A204.1 (cell line): ENCODE data around the gene CNOT9.

Source experiments
- FAIRE-seq: peaks from 2 replicates; lab custom pipeline; 2012; peaks lifted over from hg19 to GRCh38; lab: Jason Lieb, UNC

CNOT9 gene

DNA sequence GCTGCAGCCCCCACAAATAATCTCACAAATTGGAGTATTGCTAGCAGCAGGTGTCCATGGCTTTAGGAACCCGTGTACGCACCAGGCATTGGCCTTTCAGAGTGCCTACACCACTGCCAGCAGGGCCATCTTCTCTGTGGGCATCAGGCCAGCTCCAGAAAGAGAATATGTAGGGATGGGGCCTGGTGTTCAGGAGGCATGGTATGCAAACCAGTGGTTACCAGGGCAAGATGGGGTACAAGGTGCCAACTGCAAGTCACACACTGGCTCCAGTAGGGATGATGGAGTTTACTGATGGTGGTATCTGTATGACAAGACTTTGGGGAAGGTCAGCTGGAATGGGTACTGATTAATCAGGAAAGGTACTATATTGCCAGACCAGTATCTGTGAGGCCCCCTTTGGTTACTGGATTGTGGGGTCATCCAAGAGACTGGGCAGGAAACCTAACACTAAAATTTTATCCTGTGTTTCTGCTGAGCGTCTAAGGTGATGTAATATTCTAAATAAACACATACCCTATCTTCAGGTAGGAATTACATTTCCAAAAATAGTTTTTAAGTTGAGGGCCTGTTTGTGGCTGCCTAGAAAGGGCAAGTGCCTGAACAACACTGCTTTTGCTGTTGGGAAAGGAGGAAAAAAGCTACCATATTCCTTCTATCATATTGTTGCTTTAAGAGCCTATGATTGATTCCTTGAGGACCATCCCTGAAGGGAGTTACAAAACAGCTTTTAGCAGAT is 9.0 kb downstream of the CNOT9 start:
- FAIRE-seq = no peak

DNA sequence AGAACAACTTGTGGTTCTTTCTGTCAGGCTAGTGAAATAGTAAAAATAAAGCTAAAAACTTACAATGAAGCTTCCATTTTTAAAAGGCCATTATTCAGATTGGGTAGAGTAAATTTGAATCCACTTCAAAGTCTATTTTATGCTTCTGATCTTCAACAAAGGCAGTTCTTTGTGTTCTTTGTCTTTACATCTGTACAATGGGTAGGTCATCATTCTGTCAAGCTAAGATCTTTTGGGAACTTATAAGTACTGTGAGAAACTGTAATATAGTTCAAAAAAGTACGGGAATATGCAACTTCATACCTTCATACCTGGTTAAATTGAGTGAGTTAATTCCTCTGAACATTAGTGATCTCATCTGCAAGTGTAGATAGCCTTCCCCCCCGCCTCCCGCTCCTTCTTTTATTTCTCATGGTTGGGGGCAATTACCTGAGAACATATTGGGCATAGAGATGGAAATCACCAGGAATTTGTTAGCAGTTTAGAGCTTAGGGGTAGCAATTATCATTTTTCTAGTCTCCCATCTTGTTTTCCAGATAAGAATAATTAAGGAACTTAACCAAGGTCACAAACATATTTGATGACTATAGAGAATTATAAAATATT is 9.7 kb downstream of the CNOT9 start:
- FAIRE-seq = no peak

DNA sequence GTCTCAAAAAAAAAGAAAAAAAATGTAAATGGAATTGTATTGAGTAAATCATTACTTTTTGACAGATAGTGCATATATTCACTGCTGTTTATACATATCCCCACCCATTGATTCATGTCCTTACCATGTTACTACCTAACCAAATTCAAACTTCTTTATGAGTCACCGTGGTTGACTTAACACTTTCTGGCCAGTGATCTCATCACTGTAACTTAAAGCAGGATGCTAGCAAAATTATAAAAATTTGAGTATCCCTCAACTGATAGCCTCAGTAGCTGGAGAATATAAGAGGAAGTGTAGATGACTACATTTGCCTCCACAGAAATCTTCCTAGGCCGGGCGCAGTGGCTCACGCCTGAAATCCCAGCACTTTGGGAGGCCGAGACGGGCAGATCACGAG is 13.4 kb downstream of the CNOT9 start:
- FAIRE-seq = no peak

DNA sequence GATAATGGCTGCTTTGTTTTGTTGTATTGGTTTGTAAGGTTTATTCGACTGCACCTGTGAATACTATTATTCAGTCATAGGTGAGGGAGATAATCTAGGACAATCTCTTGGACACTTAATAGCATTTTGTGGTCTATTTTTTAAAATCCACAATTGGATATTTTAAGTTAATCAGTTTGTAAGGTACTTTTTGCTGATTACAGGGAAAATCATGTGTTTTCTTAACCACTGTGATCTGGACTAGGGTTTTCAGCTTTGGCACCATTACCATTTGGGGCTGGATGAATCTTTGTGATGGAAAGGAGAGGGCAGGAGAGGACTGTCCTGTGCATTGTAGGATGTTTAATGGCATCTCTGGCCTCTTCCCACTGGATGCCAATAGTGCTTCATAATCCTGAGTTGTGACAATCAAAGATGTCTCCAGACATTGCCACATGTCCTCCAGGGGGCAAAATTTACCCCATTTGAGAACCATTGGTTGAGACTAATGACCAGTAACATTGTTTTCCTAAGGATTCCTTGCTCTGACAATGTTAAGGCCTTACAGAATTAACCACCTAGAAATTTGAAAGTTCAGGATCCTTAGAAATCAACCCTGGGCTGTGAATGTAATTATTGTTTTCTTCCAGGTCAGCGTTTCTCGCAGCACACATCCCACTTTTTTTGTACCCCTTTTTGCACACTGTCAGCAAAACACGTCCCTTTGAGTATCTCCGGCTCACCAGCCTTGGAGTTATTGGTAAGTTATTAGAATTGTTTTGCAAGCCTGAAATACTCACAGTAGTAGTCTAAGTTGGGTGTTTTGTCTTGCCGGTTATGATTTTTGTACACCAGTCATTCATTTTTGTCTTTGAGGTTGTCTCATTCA is 15.6 kb downstream of the CNOT9 start:
- no peak for FAIRE-seq

DNA sequence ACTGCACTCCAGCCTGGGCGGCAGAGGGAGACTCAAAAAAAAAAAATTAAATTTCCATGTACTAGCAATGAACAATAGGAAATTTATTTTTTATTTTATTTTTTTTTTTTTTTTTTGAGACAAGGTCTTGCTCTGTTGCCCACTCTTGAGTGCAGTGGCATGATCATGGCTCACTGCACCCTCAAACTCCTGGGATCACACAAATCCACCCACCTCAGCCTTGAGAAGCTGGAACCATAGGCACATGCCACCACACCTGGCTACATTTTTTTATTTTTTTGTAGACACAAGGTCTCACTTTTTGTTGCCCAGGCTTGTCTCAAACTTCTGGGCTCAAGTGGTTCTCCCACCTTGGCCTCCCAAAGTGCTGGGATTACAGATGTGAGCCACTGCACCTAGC is 16.9 kb downstream of the CNOT9 start:
- no peak for FAIRE-seq

DNA sequence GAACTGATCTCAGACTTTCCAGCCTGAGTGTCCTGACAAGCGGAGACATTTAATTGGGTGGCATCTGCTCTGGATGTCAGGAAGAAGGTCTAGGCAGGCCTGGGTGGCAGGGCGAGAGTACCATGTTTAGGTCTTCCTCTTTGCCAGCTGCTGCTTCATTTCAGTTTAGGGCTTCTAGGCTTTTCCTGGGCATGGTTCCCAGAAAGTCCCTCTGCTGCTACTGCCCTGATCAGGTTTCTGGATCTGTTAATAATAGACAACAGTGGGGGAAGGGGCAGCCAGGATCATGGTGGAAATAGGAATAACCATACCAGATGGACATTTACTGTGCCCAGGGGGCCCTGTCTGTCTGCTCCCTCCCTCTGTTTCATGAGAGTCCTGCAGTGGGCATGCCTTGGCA is 36.8 kb downstream of the CNOT9 start:
- FAIRE-seq = no peak

DNA sequence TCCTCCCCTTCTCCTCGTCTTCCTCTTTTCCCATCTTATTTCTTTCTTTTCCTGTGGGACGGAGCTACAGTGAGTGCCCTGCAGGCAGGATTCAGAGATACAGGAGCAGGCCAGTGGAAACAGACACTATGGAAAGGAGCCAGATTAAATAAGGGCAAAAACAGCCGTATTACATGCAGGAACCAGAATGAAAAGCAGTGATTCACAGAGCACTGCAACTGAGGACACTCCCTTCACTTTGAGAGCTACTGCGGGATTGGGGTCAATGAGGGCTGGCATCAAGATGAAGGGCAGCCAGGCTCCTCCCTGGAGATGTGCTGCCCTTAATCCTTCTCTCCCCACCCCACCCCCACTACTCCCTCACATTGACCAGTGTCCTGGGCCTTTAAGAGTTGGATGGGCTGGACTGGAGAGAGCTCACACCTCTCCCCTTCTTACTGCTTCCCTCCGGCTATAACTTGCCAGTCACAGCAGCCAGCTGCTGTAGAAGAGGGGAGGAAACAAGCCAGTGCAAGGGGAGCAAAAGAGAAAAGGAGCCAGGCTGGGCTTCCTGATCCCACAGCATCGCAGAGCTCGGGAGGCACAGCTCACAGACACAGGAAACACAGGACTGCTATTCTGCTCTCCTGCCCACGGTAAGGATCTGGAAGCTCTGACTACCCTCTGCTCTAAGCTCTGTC is 38.9 kb downstream of the CNOT9 start, which contains the start of gene PLCD4:
PLCD4 (plus strand) TSS at position 464 of the 680 bp plus-strand sequence. CDS start 7,841 bp downstream, outside the sequence.
- no peak for FAIRE-seq

DNA sequence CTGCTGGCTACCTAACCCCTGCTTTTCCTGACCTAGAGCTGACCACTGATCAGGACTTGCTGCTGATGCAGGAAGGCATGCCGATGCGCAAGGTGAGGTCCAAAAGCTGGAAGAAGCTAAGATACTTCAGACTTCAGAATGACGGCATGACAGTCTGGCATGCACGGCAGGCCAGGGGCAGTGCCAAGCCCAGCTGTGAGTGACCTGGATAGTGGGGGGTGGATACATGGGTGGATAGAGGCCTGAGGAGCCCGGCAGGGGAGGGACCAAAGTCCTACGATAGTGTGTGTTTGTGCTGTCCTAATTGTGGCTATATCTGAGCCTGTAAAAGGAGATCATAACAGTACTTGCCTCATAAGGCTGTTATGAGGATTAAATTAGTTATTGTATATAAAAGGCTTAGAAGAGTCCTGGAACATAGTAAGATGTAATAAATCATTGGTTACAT is 47.3 kb downstream of the CNOT9 start:
- no peak for FAIRE-seq

DNA sequence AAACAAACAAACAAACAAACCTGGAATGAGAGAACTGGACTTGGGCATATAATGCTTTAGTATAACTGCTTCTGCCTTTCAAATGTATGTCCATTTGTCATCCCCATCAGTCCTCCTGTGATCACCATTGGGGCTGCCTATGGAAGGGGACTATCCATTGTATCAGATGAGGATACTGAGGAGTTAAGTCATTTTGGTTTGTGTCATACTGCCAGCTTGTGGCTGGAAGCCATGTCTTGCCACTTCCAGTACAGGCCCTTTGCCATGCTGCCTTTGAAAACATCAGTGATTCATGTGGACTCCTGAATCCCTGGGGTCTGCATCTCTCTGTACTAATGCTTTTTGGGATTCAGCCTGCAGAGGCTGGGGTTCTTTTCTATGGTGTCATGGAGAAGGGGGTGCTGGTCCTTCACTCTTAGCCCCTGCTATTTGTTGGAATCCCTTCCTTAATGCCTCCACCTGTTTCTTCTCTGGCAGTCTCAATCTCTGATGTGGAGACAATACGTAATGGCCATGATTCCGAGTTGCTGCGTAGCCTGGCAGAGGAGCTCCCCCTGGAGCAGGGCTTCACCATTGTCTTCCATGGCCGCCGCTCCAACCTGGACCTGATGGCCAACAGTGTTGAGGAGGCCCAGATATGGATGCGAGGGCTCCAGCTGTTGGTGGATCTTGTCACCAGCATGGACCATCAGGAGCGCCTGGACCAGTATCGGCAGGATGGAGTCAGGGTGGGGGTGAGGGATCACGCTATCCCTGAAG is 49.6 kb downstream of the CNOT9 start:
- no peak for FAIRE-seq

DNA sequence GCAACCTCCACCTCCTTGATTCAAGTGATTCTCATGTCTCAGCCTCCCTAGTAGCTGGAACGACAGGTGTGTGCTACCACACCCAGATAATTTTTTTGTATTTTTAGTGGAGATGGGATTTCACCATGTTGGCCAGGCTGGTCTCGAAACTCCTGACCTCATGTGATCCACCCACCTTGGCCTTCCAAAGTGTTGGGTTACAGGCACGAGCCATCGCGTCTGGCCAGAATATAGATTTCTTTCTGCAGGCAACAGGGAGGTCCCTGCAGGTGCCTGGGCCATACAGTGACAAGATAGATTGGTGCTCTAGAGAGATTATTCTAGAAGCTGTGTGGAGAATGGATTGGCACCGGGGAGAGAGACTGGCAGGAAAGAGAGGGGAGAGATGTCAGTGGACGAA is 52.4 kb downstream of the CNOT9 start:
- FAIRE-seq = no peak

DNA sequence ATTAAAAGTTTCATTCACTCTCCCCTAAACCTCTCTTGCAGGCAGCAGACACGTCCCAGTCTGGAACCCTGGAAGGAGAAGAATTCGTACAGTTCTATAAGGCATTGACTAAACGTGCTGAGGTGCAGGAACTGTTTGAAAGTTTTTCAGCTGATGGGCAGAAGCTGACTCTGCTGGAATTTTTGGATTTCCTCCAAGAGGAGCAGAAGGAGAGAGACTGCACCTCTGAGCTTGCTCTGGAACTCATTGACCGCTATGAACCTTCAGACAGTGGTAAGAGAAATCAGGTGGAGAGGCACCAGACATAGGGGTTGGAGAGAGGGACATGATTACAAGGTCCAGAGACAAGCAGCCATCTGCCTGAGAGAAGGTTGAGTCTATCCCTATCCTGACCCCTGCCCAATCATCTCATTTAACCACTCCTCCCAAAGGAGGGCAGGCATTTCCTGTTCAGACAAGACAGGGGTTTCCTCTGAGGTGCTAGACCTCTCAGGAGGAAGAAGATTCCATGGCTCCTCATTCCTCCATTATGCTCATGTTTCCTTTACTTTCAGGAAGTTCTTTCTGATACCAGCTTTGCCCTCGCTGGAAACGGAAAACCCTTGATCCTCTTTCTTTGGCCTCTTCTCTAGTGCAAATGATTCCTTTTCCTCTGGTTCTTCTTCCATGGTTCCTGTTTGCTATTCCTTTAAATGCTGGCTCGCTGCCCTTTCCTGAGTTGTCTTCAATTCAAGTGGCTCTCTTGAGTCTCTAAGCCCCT is 54.1 kb downstream of the CNOT9 start:
- no peak for FAIRE-seq

DNA sequence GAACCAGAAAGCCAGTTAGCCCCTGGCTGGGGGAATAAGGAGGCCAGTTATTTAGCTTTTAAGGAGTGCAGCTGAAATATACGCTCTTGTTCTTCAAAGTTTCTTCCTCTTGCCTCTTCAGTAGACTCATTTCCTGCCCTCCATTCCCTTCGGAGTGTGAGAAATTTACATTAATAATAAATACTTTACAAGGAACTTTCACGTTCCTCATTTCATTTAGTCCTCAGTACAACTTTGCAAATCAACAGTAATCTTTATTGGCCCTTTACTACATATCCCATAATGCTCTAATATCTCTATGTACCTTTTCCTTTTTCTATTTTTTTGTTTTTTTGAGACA is 54.7 kb downstream of the CNOT9 start:
- FAIRE-seq = no peak

DNA sequence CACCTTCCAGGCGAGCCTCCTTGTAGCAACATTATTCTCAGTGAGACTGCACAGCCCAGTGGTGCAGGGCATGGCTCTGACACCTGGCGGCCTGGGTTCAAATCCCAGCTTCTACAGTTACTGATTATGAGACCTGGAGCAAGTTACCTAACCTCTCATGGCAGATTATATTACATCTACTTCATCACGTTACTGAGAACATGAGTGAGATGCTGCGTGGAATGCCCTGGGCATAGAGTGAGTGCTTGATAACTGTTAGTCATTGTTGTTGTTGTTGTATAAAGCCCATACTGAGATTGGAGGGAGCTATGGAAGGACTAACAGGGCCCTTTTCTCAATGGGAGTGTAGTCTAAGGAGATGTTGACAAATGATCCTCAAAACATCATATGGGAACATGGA is 57.7 kb downstream of the CNOT9 start:
- FAIRE-seq = no peak

DNA sequence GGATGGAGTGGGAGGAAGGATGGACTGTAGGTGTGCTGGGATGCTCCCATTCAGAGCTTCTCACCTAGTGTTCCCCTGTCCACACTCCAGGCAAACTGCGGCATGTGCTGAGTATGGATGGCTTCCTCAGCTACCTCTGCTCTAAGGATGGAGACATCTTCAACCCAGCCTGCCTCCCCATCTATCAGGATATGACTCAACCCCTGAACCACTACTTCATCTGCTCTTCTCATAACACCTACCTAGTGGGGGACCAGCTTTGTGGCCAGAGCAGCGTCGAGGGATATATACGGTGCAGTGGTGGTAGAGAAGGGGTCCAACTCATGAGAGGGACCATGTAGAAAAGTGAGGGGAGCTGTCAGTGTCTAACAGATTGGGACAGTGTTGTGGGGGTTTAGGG is 59.3 kb downstream of the CNOT9 start:
- no peak for FAIRE-seq

DNA sequence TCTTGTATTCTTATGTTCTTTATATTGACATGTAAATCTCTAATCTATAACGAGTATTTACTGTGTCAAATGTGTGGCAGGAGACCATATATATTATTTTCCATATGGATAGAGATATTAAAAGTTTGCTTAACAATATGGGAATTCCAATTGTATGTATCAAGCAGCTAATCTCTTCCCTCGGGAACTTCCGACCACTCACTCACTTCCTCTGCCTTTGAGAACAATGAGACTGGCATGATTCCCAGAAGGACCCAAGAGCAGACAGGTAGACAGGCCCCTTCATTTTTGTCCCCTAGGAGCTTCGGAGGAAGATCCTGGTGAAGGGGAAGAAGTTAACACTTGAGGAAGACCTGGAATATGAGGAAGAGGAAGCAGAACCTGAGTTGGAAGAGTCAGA is 63.2 kb downstream of the CNOT9 start:
- FAIRE-seq = no peak

DNA sequence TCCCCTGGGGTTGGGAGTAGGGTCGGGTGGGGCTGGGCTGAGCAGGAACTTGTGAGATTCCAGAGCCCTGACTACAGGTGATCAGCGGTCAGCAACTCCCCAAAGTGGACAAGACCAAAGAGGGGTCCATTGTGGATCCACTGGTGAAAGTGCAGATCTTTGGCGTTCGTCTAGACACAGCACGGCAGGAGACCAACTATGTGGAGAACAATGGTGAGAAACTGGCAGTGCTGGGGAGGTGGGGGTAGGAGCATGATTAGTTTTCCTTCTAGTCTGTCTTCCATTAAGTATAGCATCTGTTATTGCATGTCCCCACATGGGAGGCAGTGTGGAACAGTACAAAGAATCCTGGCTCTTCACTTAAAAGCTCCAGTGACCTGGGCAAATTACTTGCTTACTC is 67.1 kb downstream of the CNOT9 start:
- no peak for FAIRE-seq

DNA sequence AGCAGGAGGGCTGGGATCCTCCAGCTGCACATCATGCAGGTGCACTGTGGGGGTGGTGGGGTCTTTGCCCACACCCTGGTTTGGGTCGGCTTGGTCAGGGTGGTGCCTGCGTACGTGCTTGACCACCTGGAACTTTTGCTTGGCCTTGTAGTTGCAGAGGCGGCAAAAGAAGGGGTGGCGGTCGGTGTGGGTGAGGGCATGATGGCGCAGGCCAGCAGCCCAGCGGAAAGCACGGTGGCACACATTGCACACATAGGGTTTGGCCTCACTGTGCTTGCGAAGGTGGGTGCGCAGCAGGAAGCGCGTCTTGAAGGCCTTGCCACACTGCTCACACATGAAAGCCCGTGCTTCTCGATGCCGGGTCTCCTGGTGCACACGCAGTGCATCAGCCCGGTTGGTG is 69.7 kb downstream of the CNOT9 start:
- no peak for FAIRE-seq

DNA sequence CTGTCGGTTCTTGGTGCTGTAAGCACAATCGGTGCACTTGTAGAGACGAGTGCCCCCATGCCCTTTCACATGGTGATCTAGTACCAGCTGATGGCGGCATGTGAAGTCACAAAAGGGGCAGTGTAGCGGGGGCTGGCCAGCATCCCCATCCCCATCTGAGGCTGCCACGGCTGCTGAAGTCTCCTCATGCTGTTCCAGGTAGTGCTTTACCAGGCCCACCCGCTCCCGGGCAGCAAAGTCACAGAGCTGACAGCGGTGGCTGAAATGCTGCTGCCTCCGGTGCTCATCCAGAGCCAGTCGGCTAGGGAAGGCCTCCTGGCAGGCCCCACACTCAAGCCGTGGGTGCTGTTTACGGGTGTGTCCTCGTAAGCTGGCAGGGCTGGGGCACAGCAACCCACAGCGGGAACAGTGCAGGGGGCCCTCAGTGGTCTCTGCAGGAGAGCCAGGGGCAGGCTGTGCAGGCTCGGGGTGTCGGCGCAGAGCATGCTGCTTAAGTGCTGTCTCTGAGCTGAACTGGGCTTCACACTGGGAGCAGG is 73.5 kb downstream of the CNOT9 start:
- no peak for FAIRE-seq

DNA sequence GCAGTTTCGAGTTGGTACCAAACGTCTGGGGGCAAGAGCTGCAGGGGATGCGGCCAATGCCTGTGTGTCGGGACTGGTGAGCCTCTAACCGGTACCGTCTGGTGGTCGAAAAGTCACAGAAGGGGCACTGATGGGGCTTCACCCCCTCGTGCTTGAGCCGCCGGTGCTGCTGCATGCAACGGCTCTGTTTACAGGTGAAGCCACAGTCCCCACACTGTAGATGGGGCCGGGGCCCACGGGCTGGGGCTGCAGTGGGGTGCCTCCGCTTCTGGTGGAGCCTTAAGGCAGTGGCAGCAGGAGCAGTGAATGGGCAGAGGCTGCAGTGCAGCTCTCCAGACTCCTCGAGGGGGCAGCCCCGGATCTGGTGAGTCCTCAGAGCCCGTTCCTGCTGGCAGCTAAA is 74.1 kb downstream of the CNOT9 start:
- no peak for FAIRE-seq

DNA sequence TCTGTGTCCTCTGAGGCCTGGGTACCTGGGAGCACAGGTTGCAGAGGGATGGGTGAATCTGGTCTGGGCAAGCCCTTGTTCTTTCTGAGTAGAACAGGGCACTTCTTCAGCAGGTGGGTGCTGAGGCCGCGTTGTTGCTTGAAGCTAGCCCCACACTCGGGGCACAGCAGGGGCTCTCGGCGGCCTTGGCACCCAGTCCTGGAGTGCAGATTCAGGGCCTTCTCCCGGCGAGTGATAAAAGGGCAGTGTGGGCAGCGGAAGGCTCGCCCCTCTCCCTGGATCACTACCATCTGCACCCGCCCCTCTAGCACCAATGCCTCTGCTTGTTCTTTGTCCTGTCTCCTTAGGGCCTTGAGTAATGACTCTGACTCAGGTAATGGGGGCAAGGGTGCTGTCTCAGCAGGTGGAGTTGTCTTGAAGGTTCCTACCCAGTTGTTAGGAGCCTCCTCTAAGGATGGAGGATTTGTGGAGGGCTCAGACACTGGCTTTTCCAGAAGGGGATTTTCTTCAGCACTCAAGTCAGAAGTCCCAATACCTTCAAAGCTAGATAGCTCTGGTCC is 75.2 kb downstream of the CNOT9 start:
- no peak for FAIRE-seq

DNA sequence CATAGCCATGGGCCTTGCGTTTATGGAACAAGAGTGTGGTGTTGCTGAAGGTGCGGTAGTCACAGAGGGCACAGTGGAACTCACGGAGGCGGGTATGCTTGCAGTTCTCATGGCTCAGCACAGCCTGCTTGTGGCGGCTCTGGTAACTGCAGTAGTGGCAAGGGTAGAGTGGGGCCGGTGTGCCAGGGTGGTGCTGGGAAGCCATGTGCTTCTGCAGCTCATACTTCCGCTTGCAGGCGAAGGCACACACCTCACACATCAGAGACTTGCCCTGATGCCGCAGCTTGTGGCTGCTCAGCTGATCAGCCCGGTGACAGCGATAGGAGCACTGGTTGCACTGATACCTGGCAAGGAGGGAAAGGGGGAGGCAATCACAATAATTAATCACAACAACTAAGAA is 76.1 kb downstream of the CNOT9 start:
- FAIRE-seq = no peak
